ENCODE results near the gene TMEM219.

Gene TMEM219

GRCh38 chr16:29978564-29979270 is 16.8 kb downstream of the TMEM219 start:
- no peak for DNase-seq (ENCODE audit: low read depth in 1 of 2, low spot score in 1 of 2)

DNA sequence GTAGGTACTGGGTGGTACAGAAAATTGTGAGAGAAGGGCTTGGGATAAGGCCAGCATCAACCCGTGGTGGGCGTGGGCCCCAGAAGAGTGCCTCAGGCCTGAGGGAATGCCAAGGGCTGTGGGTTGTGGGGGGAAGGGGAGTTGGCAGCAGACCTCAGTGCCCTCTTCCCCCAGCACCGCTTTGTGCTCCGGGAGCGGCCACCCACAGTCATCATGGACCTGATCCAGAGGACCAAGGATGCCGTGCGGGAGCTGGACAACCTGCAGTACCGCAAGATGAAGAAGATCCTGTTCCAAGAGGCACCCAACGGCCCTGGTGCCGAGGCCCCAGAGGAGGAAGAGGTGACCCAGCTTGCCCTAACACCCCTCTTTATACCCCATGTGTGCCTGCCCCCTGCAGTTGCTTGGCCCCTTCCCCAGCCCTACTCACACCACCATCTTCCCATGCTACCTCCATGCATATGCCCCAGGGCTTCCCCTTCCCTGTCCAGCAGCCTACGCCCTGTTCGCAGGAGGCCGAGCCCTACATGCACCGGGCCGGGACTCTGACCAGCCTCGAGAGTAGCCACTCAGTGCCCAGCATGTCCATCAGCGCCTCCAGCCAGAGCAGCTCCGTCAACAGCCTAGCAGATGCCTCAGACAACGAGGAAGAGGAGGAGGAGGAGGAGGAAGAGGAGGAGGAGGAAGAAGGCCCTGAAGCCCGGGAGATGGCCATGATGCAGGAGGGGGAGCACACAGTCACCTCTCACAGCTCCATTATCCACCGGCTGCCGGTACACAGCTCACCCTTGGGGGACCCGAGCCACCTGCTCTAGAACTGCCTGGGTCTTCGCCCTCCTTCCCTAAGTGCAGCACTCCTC is 20.9 kb downstream of the TMEM219 start:
- DNase-seq (ENCODE audit: low read depth in 1 of 2, low spot score in 1 of 2) = no peak

GRCh38 chr16:29983420-29984136 is 21.7 kb downstream of the TMEM219 start:
- no peak for DNase-seq (ENCODE audit: low read depth in 1 of 2, low spot score in 1 of 2)

GRCh38 chr16:29984137-29984763 is 22.4 kb downstream of the TMEM219 start:
- no peak for DNase-seq (ENCODE audit: low read depth in 1 of 2, low spot score in 1 of 2)

GRCh38 chr16:29984764-29985147 is 22.9 kb downstream of the TMEM219 start:
- no peak for DNase-seq (ENCODE audit: low read depth in 1 of 2, low spot score in 1 of 2)

- no peak for DNase-seq (ENCODE audit: low read depth in 1 of 2, low spot score in 1 of 2)
Observed at GRCh38 chr16:29985271-29985811, 23.5 kb downstream of the TMEM219 start.

DNA sequence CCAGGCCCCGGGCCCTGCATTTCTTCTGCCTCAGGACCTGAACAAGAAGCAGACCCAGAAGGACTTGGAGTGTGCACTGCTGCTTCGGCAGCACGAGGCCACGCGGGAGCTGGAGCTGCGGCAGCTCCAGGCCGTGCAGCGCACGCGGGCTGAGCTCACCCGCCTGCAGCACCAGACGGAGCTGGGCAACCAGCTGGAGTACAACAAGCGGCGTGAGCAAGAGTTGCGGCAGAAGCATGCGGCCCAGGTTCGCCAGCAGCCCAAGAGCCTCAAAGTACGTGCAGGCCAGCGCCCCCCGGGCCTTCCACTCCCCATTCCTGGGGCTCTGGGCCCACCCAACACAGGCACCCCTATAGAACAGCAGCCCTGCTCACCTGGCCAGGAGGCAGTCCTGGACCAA is 24.4 kb downstream of the TMEM219 start:
- no peak for DNase-seq (ENCODE audit: low read depth in 1 of 2, low spot score in 1 of 2)

GRCh38 chr16:29986931-29987330 is 25.1 kb downstream of the TMEM219 start:
- DNase-seq (ENCODE audit: low read depth in 1 of 2, low spot score in 1 of 2) = no peak

DNA sequence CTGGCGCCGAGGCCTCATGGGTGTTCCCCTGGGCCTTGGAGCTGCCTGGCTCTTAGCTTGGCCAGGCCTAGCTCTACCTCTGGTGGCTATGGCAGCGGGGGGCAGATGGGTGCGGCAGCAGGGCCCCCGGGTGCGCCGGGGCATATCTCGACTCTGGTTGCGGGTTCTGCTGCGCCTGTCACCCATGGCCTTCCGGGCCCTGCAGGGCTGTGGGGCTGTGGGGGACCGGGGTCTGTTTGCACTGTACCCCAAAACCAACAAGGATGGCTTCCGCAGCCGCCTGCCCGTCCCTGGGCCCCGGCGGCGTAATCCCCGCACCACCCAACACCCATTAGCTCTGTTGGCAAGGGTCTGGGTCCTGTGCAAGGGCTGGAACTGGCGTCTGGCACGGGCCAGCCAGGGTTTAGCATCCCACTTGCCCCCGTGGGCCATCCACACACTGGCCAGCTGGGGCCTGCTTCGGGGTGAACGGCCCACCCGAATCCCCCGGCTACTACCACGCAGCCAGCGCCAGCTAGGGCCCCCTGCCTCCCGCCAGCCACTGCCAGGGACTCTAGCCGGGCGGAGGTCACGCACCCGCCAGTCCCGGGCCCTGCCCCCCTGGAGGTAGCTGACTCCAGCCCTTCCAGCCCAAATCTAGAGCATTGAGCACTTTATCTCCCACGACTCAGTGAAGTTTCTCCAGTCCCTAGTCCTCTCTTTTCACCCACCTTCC is 25.6 kb downstream of the TMEM219 start:
- DNase-seq (ENCODE audit: low read depth in 1 of 2, low spot score in 1 of 2) = no peak

DNA sequence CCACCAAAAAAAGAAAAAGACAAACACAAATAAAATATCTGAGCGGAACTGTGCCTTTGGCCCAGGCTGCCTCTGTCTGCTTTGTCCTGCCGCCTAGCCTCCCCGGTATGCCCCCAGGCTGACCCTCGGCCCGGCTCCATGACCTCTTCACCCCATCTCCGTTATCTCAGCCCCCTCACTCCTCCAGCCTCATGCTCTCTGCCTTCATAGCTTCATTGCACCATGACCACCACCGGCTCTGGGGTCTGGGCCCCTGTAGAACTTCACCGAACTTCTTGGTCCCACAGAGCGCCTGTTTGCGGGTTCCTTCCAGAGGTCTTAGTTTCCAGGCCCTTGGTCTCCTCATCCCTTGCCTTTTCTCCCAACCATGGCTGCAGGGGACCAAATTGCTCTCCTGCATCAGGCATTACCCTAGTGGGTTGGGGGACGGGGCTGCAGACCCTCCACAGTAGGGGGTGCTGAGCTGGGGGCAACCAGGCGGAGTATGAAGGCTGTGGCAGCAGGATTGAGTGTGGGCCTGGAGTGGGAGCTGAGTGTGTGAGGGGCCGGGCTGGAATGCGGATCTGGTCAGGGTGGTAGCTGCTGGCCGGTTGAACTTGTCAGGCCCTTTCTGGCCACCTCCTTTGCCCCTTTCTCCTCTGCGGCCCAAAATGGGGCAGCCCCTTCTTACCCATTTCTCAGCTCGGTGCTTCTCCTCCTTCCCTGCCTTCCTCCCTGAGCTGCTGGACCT is 26.6 kb downstream of the TMEM219 start:
- DNase-seq (ENCODE audit: low read depth in 1 of 2, low spot score in 1 of 2) = no peak

DNA sequence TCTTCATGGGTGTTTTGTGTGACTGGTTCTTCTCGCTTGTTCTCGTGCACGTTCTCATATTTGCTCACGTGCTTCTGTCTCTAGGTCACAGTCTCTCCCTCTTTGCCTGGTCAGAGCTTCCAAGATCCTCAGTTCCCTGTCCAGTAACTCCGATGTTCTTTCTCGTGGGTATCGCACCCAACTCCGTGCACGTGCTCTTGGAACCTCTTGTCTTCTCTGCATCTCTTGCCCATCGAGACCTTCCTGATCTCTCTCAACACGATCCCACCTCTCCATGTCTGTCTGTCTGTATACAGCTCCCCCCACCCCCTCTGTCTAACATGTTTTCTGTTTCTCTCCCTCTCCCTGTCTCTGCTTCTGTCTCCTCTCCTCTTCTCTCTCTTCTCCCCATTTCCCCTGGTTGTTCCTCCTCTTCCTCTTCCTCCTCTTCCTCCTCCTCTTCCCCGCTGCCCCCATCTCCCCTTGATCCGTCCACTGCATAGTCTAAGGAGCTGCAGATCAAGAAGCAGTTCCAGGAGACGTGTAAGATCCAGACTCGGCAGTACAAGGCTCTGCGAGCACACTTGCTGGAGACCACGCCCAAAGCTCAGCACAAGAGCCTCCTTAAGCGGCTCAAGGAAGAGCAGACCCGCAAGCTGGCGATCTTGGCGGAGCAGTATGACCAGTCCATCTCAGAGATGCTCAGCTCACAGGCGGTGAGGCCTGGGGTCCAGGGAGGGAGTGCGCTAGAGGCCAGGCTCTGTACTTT is 27.4 kb downstream of the TMEM219 start:
- no peak for DNase-seq (ENCODE audit: low read depth in 1 of 2, low spot score in 1 of 2)

GRCh38 chr16:29990034-29990433 is 28.2 kb downstream of the TMEM219 start:
- DNase-seq (ENCODE audit: low read depth in 1 of 2, low spot score in 1 of 2) = no peak

- no peak for DNase-seq (ENCODE audit: low read depth in 1 of 2, low spot score in 1 of 2)
Observed at GRCh38 chr16:29990883-29991570, 29.1 kb downstream of the TMEM219 start.

DNA sequence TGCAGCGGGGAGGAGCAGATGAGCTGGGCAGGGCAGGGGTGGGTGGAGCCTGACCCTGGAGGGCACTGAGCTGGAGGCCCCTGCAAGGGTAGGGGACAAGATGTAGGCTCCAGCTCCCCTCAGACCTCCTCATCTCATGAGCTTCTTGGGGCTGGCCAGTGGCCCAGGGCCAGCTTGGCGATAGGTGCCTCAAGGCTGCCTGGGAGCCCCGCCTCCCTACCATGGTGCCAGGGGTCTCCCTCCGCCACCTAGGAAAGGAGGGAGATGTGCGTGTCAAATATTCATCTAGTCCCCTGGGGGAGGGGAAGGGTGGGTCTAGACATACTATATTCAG is 29.7 kb downstream of the TMEM219 start:
- DNase-seq (ENCODE audit: low read depth in 1 of 2, low spot score in 1 of 2) = no peak

GRCh38 chr16:29992344-29992967 is 30.6 kb downstream of the TMEM219 start:
- DNase-seq (ENCODE audit: low read depth in 1 of 2, low spot score in 1 of 2) = no peak

GRCh38 chr16:29993191-29993902 is 31.5 kb downstream of the TMEM219 start:
- DNase-seq (ENCODE audit: low read depth in 1 of 2, low spot score in 1 of 2) = no peak

GRCh38 chr16:29993903-29994599 is 32.2 kb downstream of the TMEM219 start:
- no peak for DNase-seq (ENCODE audit: low read depth in 1 of 2, low spot score in 1 of 2)
